Stimulated activated CD4-positive, alpha-beta T cell treated with anti-CD3 and anti-CD28 coated beads, Interleukin-2, amount 100 ng/mL, for 4 hours (primary cell): Measurements from ENCODE around the gene RFC1.
"Not testable (repeated sequence)": the region's sequence is repeated elsewhere in the genome, so short reads cannot be mapped to it uniquely, and the experiment has no call there.

ENCODE experiments used
- DNase-seq: peaks from one replicate; pipeline ENCODE4 v3.0.0-alpha.2; 2020; ENCODE audit warnings: low read depth

RFC1 gene

DNA sequence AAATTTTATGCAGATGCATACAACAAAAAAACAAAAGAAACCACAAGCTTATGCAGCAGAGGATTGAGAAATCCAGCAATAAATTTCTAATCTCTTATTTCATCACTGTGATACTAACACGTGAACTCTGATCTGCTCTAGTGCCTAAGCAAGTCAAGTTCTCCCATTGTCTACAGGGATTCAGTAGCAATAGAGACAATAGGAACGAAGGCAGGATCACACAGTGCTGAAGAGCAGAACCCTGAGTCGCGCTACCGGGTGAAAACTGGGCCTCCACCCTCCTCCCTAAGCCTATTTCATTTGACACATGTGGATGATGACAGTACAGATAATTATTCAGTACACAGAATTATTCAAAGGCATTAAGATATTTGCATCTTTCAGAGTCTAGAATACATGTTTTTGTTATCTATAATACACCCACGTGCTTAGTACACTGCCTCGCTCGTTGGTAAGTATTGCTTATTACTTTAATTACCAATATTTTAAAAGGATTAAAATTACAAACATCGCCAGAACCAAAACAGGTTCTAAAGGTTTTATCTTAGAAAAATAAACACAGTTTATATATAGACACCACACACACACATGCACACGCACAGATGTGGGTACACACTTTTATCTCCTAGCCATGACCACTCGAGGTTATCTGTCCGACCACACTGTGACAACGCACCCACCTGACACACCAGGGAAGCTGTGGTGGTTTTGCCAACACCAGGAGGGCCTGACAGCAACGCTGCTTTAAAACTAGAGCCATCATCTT, 60.1 kb downstream of the RFC1 start:
- DNase-seq: no peak

DNA sequence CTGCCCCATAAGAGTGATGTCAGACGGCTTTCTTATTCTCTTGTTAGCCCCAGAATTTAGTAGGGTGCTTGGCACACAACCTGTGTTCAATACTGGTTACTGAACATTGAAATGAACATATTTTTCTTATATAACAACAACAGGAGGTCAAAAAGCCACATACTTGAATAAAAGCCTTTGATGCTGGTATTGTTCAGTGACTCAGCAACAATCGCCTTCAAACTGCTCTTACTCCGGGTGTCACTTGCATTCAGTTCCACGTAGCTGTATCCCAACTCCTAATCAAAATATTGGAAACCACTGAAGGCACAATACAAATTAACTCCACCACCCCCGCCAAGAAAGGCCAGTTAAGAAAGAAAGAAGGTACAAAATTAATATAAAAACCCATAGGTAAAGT, 61.5 kb downstream of the RFC1 start:
- no peak for DNase-seq

DNA sequence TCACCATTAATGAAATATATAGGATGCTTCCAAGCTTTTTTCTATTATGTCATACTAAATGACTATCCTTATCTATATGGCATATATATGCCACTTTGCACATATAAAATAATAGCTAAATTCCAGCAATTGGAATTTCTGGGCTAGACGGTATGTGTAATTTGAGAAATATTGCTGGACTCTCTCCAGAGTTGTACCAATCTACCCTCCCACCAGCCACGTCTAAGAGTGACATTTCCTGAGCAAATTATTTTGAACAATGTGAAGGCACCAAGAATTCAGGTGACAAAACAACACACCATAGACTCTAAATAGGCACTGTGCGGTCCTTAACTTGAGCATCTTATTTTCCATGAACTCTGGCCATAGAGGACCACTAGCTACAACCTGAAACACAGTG, 62.3 kb downstream of the RFC1 start:
- DNase-seq: no peak

DNA sequence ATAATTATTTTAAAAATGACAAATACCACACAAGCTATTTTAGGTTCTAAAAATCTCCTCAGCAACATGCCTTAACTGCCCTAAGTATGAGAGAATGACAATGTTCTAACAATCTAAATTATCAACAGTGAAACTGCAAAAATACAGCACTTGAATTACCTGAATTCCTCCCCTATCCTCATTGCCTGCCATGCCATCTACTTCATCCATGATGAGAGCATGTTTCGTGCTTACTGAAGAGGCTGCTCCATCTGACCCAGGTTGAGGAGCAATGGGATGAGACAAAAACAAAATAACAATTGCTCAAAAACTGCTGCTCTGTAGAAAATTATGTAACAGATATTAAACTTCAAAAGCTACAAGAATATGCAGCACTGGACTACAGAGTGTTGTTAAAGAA, 63.3 kb downstream of the RFC1 start:
- no peak for DNase-seq

DNA sequence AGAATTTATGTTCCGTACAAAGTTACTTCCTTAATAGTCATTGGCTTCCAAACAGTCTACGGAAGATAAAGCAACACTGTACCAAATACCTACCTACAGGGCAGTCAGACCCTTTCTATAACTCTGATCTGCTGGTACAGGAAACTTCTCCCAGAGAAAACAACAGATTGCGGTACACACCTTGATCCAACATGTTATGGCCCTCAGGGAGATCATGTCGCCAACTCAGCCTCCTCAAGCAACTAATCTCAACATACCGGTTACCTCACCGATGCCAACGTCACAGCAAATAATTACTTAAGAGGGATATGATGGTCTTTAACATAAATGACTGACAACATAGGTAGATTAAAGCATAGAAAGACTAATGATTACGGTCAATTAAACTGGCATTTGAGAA, 70.4 kb downstream of the RFC1 start:
- no peak for DNase-seq

DNA sequence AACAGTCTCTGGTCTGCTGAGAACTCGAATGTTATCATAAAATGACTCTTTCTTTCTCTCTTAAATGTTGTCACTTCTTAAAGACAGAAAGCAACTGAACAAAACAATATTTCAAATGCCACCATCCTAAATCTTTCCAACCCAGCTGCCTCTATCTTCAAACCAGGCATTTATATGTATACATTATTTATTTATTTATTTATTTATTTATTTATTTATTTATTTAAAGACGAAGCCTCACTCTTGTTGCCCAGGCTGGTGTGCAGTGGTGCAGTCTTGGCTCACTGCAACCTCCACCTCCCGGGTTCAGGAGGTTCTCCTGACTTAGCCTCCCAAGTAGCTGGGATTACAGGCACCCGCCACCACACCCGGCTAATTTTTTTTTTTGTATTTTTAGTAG, 73.7 kb downstream of the RFC1 start:
- not testable (repeated sequence) for DNase-seq

DNA sequence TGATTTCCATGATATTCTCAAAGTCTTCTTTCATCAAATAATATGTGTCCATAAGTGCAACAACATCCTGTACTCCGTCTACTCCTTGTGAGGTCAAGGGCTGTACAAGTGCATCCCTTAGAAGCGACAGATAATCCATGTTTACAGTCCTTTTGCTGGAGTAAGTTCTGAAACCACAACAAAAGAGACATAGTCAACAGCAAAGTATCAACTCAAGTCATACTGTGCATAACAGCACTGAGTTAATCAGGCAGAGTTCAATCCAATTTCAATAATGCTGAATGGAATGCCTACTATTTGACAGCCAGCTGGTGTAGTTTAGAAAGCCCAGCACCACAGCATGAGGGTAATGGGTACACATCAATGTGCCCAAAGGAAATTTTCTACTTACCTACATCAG, 74.5 kb downstream of the RFC1 start:
- DNase-seq: no peak

DNA sequence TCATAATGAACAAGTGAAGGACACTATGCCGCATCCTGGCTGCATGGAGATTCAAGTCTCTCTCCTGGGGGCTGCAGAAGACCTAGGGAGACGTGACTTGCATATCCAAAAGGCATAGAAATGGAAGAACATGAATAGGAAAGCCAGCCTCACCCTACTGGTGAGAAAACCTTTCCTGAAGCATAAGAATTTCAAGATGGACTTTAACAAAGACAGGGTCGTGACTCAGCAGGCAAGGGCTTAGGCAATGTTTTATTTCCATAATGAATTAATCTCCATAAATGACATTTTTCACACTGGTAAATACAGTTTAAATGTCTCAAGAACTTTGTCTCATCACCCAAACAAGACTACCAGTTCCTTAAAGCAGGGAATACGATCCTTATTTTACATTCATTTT, 78.9 kb downstream of the RFC1 start:
- no peak for DNase-seq

DNA sequence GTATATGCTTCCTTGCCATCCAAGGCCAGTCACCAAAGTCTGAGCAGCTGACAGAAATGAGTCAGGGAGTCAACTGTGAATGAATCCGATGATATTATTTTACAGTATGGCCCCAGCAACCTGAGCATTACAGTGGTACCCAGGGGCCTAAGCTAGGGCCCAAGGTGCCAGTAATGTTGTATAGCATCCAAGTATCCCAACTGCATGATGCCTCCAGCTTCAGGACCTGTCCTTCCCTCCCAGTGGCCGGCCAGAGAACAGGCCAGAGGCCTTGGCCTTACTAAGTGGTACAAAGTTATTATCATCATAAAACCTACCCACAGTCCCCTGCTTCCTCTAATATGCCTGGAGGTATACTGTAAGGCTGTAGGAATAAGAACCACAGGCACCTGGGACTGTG, 79.9 kb downstream of the RFC1 start:
- DNase-seq: no peak

DNA sequence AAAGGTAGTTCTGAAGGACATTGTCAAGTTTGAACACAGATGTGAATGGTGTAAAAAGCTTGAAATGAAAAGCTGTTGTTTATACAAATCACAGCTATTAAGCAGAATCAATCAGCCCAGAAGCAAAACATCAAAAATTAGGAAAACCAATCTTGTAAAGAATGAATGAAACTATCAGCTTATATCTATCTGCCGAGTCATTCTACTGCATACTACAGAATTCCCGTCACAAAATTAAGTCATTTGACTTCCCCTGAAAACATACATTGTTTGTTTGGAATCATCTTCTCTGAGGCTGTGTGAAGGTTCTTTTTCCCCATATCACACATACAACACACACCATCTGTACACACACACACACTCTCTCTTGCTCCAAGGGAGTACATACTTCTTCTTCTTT, 80.3 kb downstream of the RFC1 start:
- DNase-seq: no peak

DNA sequence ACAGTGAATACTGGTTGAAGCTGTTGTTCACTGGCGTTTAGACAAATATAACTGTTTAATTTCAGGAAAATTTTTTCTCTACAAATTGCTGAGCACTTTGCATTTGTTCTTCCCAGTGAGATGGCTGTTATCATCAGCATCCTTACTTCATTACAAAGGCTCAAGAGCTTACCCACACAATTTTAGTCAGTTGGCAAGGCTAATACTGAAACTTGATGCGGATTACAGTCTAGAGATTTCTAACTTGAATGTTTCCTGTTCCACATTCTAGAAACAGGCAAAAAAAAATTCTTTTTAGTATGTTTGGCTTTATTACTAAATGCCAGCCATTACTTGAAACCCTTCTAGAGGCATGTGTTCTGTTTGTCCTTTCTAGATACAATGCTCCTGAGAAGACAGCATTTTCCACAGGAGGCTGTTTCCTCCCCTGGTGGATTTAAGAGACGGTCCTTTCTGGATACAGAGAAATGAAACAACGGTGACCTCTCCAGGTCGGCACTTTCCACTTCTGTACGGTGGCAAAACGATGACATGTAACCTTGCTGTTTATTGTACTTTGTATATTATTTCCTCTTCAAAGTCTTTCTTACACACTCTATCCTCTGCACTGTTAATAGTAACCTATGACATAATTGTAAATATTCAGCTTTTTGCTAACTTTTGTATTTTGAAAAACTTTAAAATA, 80.9 kb downstream of the RFC1 start:
- no peak for DNase-seq

DNA sequence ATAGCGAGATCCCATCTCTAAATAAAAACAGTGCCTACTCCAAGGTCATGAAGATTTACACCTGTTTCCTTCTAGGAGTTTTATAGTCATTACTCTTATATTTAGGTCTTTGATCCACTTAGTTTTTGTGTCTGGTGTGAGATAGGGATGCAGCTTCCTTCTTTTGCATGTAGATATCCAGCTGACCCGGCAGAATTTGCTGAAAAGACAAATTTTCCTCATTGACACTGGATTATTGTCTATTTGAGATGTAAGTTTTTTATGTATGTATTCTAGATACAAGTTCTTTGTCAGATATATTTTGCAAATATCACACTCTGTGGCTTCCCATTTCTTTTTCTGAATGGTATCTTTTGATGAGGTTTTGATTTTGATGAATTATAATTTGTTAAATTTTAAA, 85.4 kb downstream of the RFC1 start:
- no peak for DNase-seq

DNA sequence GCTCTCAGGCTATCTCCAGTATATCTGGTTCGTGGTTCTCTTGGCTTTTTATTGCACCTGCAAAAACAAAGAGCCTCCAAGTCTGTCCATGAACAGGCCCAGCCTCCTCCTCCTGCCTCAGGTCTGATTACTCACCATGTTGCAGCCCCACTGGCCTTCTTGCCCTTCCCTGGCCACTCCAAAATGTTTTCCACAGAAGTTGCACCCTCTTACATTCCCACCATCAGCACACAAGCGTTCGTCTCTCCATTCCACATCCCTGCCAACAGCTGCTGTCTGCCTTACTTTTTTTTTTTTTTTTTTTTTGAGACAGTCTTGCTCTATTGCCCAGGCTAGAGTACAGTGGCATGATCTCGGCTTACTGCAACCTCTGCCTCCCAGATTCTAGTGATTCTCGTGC, 86.7 kb downstream of the RFC1 start:
- DNase-seq: no peak

DNA sequence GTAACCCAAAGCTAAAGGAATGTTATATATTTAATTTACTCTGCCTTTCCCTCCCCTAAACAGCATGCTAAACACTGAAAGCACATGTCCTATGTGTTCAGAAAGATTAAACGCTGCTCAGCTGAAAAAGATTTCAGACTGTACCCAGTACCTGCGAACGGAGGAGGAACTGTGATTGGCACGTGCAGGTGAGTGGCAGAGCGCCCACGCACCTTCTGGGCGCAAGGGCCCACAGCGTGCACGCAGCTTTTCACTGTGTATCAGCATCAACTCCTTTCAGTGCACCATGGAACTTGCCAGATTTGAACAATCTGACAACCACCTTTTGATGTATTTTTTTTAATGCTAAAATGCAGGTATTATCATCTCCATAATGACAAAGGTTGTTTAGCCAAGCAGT, 87.7 kb downstream of the RFC1 start:
- no peak for DNase-seq

DNA sequence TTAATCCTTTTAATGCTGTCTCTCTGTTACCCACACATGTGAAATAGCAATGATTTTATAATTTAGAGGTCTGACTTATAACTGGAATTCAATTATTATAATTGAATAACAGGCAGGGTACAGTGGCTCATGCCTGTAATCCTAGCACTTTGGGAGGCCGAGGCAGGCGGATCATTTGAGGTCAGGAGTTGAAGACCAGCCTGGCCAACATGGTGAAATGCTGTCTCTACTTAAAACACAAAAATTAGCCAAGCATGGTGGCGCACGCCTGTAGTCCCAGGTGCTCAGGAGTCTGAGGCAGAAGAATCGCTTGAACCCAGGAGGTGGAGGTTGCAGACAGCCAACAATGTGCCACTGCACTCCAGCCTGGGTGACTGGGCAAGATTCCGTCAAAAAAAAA, 88.5 kb downstream of the RFC1 start:
- not testable (repeated sequence) for DNase-seq

DNA sequence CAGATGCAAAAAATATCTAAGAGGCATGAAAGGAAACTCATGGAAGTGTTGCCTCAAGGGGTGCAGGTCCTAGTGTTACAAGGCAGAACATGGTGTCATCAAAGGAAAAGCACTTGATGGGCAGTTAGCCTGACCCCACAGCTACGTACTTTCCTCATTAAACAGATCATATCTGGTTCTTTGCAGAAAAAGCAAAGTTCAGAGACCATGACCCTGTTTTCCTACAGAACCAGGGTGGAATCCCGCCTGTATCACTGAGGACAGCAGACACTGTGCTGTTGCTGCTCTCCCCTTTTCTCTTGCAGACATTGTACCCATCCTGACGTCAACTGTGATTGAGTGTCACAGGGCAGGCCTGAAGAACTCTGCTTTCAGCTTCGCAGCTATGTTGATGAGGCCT, 91.7 kb downstream of the RFC1 start:
- no peak for DNase-seq

DNA sequence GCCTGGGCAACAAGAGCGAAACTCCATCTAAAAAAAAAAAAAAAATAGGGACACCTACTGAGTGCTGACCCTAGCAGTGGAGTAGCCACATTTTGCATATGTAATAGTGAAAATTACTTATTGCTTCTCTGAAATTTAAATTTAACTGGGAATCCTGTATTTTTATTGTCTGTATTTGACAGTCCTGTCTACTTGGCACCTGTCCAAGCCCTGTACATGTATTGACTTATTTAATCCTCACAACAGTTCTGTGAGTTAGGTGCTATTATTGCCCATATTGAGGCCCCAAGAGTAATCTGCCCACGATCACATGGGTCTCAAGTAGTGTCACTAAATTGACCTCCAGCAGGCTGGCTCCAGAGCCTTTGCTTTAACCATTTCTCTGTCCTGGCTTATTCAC, 102.3 kb downstream of the RFC1 start:
- DNase-seq: no peak

DNA sequence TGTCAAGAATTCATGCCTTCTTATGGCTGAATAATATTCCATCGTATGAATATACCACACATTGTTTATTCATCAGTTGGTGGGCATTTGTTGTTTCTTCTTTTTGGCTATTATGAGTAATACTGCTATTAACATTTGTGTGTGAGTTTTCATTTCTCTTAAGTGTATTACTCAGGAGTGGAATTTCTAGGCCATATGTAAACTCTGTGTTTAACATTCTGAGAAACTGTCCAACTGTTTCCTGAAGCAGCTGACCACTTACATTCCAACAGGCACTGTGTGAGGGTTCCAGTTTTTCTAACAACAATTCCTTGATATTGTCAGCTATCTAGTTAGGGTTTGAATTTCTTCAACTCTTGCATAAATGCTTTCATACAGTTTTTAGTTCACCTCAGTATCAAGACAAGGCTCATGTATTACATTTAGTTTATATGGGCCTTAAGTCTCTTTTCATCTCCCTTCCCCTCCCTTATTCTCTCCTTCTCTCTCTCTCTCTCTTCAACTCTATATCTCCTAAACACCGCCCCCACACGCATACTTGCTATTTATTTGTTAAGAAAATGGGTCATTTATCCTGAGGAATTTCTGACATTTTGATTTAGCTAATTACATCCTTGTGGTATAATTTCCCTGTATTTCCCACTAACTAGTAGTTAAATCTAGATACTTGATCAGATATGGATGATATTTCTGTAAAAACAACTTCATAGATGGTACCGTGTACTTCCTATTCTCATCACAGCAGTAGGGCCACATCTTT, 106.4 kb downstream of the RFC1 start:
- DNase-seq: no peak

DNA sequence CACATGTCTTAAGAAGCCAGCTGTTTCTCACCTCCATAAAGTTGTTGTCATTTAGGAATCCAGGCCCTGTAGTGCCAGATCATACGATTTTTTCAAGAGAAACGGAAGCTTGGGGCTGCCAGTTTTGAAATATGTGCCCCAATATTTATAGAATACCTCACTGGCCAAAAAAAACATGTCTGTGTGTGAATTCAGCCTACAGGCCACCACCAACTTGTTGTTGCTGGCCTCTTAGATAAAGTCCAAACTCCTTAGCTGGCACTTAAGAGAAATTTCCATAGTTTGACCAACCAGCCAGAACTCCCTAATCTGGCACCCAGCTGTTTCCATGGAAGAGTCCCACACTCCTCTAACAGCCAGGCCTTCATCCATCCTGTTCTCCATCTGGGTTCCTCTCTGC, 109.7 kb downstream of the RFC1 start:
- DNase-seq: no peak

DNA sequence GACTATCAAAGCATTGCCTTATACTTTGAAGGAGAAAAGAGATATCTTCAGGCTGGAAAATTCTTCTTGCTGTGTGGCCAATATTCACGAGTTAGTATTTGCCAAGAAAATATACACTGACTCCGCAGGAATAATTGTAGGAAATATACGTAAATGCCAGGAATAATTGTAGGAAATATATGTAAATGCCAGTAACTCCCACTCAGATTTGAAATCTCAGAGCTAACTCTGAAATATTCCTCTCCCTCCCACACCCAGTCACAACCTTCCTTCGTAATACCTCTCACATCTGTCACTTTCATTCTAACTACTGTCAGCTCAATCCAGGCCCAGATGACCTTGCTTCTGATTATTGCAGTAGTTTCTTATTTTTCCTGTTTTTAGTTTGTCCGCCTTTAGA, 110.3 kb downstream of the RFC1 start:
- DNase-seq: no peak

DNA sequence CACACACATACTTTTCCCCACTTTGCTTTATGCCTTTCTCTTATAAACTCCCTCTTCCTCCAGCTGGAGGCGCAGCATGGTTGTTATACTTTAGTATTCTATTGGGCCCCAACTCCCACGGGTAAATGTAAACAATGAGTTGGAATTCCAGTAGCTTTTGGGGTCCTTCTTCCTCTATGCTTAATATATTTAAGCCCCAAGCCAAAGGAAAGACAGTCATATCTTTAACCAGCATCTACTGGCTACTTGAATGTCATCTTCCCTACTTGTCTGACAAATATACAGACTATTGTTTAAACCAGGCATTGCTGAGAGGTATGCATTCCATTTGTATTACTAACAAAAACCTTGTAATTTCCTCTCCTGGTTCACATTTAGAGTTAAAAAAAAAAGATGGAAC, 110.9 kb downstream of the RFC1 start:
- DNase-seq: no peak

DNA sequence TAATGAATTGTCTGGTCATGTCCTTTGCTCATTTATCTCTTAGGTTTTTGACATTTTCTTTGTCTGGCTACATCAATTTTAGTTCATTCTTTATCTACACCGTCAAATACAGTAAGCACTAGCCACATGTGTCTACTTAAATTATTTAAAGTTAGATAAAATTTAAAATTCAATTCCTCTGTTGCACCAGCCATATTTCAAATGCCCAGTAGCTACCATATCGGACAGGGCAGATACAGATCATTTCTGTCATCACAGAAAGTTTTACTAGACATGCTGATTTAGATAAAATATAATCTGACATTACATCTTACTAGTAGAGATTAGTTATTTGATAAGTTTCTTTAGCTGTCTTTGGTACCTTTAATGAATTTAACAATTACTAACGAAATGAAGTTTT, 122.7 kb downstream of the RFC1 start:
- no peak for DNase-seq
